LNCAP (cell line): ENCODE results near the gene MED25.

Source experiments
- TF ChIP-seq, protein P1 (sequence below): fragments of 450-650 bp; IDR thresholded peaks from 2 replicates; pipeline ENCODE4 v1.5.1; 2017; ENCODE audit warnings: mild to moderate bottlenecking

Gene MED25

DNA sequence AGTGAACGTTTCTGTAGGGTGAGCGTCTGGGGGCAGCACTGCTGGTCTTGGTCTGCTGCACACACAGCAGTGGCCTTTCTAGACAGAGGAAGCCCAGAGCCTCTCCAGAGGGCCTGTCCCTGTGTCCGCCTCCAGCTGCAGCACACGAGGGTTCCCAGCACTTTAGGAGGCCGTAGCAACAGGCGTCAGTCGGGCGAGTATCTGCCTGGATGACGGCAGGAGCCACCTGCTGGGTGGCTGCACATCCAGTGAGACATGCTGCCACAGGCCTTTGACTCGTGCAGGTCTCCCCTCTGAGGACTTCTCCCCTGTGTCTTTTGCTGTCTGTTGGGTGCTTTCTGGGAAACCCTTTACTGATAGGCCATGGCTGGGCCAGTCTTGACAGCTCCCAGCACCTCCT, 29.2 kb upstream of the MED25 start:
- TF ChIP-seq, protein P1, sequence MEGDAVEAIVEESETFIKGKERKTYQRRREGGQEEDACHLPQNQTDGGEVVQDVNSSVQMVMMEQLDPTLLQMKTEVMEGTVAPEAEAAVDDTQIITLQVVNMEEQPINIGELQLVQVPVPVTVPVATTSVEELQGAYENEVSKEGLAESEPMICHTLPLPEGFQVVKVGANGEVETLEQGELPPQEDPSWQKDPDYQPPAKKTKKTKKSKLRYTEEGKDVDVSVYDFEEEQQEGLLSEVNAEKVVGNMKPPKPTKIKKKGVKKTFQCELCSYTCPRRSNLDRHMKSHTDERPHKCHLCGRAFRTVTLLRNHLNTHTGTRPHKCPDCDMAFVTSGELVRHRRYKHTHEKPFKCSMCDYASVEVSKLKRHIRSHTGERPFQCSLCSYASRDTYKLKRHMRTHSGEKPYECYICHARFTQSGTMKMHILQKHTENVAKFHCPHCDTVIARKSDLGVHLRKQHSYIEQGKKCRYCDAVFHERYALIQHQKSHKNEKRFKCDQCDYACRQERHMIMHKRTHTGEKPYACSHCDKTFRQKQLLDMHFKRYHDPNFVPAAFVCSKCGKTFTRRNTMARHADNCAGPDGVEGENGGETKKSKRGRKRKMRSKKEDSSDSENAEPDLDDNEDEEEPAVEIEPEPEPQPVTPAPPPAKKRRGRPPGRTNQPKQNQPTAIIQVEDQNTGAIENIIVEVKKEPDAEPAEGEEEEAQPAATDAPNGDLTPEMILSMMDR = no peak

DNA sequence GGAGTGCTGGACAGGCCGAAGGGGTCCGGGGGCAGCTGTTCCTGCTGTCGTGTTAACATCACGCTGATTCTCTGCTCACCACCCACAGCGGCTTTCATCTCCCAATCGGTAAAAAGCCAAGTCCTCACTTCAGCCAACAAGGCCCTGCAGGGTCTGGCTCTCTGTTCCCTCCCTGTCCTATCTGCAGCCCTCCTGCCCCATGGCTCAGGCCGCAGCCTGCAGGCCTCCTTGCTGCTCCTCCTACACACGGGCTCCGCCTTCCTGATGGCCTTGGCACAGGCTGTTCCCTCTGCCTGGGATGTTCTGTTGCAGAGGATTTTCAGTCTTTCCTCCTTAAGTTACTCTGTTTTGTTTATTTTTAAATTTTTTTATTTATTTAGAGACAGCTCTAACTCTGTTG, 27.2 kb upstream of the MED25 start:
- TF ChIP-seq, protein P1 = no peak

DNA sequence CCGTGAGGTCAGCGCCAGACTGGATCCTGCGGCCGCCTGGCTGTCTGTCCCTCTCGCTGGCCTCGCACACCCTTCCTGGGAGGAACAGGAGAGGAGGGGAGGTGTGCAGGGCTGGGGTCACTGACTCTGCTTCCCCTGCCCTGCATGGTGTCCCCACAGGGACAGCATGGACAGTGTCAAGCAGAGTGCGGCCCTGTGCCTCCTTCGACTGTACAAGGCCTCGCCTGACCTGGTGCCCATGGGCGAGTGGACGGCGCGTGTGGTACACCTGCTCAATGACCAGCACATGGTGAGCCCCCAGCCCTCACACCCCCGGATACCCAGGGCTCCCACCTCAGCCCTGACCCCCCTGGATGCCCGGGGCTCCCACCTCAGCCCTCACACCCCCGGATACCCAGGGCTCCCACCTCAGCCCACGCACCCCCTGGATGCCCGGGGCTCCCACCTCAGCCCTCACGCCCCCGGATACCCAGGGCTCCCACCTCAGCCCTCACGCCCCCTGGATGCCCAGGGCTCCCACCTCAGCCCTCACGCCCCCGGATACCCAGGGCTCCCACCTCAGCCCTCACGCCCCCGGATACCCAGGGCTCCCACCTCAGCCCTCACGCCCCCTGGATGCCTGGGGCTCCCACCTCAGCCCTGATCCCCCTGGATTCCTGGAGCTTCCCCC, 26.2 kb upstream of the MED25 start:
- TF ChIP-seq, protein P1 = no peak

DNA sequence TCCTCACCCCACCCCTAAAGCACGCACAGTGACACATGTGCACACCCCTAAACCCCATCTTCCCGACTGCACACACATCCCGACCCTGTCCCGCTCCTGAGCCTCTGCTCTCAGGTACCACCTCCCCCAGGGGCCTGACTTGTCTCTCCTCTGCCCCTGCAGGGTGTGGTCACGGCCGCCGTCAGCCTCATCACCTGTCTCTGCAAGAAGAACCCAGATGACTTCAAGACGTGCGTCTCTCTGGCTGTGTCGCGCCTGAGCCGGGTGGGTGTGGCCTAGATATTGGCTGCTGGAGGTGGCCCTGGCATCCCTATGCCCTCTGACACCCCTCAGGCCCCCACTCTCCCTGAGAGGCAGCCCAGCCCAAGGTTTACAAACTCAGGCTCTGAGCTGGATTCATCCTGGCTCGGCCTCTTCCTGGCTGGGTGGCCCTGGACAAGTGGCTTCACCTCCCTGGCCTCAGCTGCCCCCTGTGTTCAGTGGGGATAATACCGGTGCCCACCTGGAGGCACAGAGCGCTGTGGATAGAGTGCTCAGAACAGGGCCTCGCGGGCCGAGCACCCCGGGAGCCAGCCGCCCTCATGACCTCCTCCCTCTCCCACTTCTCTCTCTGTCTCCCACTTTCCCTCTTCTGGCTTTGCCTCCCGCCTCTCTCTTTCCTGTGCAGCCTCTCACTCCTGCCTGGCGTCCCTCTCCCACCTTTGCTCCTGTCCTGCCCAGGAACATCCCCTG, 25.1 kb upstream of the MED25 start:
- TF ChIP-seq, protein P1 = no peak

GRCh38 chr19:49793561-49793840, 24.6 kb upstream of the MED25 start:
- TF ChIP-seq, protein P1 = no peak

- TF ChIP-seq, protein P1 = no peak
Measured at GRCh38 chr19:49795615-49796014, 22.5 kb upstream of the MED25 start.

DNA sequence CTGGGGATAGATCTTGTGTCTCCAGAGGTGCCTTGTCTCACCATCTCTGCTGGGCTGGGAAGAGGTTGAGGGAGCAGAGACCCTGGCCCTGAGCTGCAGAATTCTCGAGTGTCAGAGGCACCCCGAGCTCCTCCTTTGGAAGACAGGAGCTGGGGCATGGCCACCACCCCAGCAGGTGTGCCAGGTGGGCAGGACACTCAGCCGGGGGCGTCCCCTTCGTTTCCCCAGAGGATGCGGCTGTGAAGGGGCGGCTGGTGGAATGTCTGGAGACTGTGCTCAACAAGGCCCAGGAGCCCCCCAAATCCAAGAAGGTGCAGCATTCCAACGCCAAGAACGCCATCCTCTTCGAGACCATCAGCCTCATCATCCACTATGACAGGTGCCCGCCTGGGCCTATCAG, 19.5 kb upstream of the MED25 start:
- TF ChIP-seq, protein P1 = no peak
